ENCODE measurements around the gene EEFSEC.

GRCh38 chr3:128167646-128167972 is 14.3 kb downstream of the EEFSEC start:
- TF ChIP-seq CTCF (IDR thresholded peaks at IDR 0.05) (no peak), ZFX (IDR thresholded peaks at IDR 0.05; ENCODE audit: borderline replicate concordance) (no peak)
